Stimulated activated CD4-positive, alpha-beta T cell treated with anti-CD3 and anti-CD28 coated beads, Interleukin-12 subunit alpha, Interleukin-12 subunit beta, amount 100 ng/mL, for 24 hours (primary cell): ENCODE measurements around the gene ZNF106.

ENCODE experiments used
- DNase-seq, 2 experiments: peaks; one replicate each; pipeline ENCODE4 v3.0.0-alpha.2; 2020; ENCODE audit warnings: low read depth in 2 of 2

ZNF106 gene

DNA sequence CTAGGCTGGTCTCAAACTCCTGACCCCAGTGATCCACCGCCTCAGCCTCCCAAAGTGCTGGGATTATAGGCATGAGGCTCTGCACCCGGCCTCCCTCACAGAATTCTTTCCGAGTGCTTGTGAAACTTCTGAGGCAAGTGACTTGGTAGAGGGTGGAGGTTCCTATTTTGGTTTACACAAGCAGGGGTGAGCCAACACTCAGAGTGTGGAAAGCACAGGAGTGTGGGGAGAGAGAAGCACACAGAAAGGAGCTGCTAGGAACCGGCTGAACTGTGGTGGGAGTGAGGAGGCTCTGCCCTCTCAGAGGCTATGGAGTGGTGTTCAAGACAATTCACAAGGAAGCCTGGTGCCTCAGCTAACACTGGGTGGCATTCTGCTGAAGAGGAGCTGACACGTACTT, 123.9 kb downstream of the ZNF106 start:
- DNase-seq = no peak

GRCh38 chr15:42365921-42366550, 124.9 kb downstream of the ZNF106 start:
- no peak for DNase-seq

DNA sequence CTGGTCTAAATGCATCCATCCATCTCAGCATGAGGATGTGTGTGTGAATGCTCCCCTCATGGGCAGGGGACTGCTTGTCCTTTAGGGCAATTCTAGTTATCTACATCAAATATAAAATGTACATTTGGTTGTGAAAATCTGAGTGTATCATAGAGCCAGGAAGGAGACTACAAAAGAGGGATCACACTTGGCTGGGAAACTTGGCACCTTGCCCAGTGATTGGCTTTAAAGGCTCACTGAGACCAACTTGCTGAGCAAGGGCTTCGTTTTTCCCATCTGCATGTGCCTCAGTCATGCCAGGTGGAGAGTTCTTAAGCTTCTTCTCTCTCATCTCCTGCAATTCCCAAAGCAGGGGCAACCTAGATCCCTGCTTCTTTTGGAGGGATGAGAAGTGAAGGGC, 126.4 kb downstream of the ZNF106 start:
- DNase-seq = no peak

- DNase-seq = no peak
Observed at GRCh38 chr15:42363942-42364341, 127.0 kb downstream of the ZNF106 start.

- DNase-seq = no peak
Observed at GRCh38 chr15:42363487-42363886, 127.5 kb downstream of the ZNF106 start.
